ENCODE measurements around the gene EDN1.

The EDN1 gene

DNA sequence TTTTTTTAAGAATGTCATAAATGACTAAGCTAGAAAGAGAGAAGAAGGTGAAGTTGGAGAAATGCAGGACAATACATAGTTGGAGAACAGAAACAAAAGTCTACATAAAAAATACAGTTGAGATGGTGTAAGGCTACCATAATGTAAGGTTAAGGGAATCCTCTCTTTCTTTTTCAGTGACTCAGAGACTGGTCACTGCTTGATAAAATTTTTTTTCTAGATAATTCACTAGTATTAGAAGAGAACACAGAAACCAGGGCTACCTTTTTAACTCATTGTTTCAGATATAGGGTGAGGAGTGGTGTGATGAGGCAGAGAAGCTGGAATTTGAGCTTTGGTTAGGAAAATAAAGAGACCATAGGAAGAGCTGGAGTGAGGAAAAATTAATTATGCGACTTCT, 18.2 kb upstream of the EDN1 start:
- H3K27ac ChIP-seq (ENCODE audit: low read length), result no peak overlapping the region
- H3K4me1 ChIP-seq (ENCODE audit: insufficient read depth, low read length), result no peaks in the 10 kb centered on the region
- no peaks in the 10 kb centered on the region for H3K9me3 ChIP-seq (ENCODE audit: insufficient read depth, low read depth, low read length)
- no peak overlapping the region for H3K4me3 ChIP-seq (ENCODE audit: low read length)
- H3K36me3 ChIP-seq (ENCODE audit: insufficient read depth, low read depth, low read length), result no peaks in the 10 kb centered on the region
- no peak overlapping the region for H3K9ac ChIP-seq (ENCODE audit: low read depth, low read length)
- no peaks in the 10 kb centered on the region for H3K27me3 ChIP-seq (ENCODE audit: insufficient read depth, low read length)

DNA sequence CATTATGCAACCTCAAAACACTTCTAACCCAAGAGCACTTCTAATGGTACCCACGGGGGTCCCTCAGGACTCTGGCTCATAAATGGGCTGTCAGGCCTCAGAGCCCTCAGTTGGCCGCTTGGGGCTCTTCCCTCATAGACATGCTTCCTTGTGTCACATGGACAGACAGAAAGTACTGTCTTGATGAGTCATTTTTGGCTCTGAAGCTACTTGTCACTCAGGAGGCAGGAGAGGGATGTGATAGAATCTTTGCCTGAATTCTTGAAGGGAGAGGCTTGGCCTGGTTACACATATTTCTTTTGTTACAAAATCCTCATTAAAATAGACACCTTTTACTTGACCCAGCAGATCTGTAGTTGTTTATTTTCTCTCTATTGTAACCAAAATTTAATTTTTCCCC, 15.1 kb upstream of the EDN1 start:
- Histone ChIP-seq H3K27me3 (ENCODE audit: insufficient read depth, low read length) (no peaks in the 10 kb centered on the region), H3K4me3 (ENCODE audit: low read length) (no peak overlapping the region), H3K36me3 (ENCODE audit: insufficient read depth, low read depth, low read length) (no peaks in the 10 kb centered on the region), H3K27ac (ENCODE audit: low read length) (no peak overlapping the region), H3K4me1 (ENCODE audit: insufficient read depth, low read length) (no peaks in the 10 kb centered on the region), H3K9me3 (ENCODE audit: insufficient read depth, low read depth, low read length) (no peaks in the 10 kb centered on the region), H3K9ac (ENCODE audit: low read depth, low read length) (no peak overlapping the region)

DNA sequence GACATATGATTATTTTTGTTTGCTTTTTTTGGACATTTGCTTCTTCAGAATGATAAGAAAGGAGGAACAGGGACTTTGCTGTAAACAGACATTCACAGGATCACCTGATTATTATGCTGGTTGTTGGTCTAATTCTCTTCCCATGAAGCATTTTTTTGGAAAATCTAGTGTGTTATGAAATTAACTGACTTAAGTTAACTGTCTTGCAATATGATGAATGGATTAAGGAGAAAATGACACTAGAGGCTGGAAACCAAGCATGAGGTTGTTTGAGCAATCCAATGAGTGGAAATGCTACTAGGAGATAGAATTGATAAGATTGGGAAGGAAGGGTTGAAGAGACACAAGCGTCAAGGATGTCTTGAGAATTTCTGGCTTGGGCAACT, 13.2 kb upstream of the EDN1 start:
- H3K9ac ChIP-seq (ENCODE audit: low read depth, low read length), result no peak overlapping the region
- H3K27me3 ChIP-seq (ENCODE audit: insufficient read depth, low read length), result no peaks in the 10 kb centered on the region
- no peaks in the 10 kb centered on the region for H3K36me3 ChIP-seq (ENCODE audit: insufficient read depth, low read depth, low read length)
- H3K4me1 ChIP-seq (ENCODE audit: insufficient read depth, low read length), result no peaks in the 10 kb centered on the region
- no peak overlapping the region for H3K4me3 ChIP-seq (ENCODE audit: low read length)
- no peaks in the 10 kb centered on the region for H3K9me3 ChIP-seq (ENCODE audit: insufficient read depth, low read depth, low read length)
- H3K27ac ChIP-seq (ENCODE audit: low read length), result no peak overlapping the region

DNA sequence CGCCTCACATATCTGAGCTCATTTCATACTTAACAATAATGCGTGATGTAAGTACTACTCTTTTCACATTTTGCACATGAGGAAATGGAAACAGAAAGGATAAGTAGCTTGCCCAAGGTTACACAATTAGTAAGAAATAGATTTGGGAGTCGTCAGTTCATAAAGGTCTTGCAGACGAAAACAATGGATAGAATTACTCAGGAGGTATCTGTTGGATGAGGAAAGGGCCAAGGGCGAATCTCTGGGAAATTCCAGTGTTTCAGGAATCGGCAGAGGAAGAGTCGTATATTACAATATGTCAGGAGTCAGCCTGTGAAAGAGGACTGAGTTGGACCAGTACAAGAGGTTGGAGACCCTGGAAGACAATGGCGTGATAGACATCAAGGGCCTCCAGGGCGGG, 12.8 kb upstream of the EDN1 start:
- H3K27me3 ChIP-seq (ENCODE audit: insufficient read depth, low read length), result no peaks in the 10 kb centered on the region
- H3K4me1 ChIP-seq (ENCODE audit: insufficient read depth, low read length), result no peaks in the 10 kb centered on the region
- no peaks in the 10 kb centered on the region for H3K9me3 ChIP-seq (ENCODE audit: insufficient read depth, low read depth, low read length)
- no peak overlapping the region for H3K4me3 ChIP-seq (ENCODE audit: low read length)
- no peaks in the 10 kb centered on the region for H3K36me3 ChIP-seq (ENCODE audit: insufficient read depth, low read depth, low read length)
- no peak overlapping the region for H3K27ac ChIP-seq (ENCODE audit: low read length)
- H3K9ac ChIP-seq (ENCODE audit: low read depth, low read length), result no peak overlapping the region

DNA sequence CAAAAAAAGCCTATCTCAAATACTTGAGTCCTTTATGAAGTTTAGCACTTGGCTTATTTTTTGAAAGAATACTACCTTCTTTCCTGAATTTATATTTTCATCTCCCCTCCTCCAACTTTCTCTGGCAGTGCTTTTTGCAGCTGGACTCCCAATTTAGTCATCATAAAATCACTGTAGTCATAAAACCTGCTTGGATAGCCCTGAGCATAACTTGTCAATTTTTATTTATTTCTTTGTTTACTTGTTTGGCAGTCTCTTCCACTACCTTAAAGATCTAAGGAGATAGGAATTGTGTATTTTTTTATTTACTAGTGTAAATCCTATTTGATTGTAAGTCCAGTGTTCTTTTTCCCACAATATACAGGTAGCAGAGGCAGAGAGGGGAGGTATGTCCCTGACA, 11.2 kb upstream of the EDN1 start:
- H3K36me3 ChIP-seq (ENCODE audit: insufficient read depth, low read depth, low read length), result no peaks in the 10 kb centered on the region
- no peak overlapping the region for H3K27ac ChIP-seq (ENCODE audit: low read length)
- no peaks in the 10 kb centered on the region for H3K27me3 ChIP-seq (ENCODE audit: insufficient read depth, low read length)
- no peaks in the 10 kb centered on the region for H3K9me3 ChIP-seq (ENCODE audit: insufficient read depth, low read depth, low read length)
- H3K9ac ChIP-seq (ENCODE audit: low read depth, low read length), result no peak overlapping the region
- no peak overlapping the region for H3K4me3 ChIP-seq (ENCODE audit: low read length)
- H3K4me1 ChIP-seq (ENCODE audit: insufficient read depth, low read length), result no peaks in the 10 kb centered on the region

DNA sequence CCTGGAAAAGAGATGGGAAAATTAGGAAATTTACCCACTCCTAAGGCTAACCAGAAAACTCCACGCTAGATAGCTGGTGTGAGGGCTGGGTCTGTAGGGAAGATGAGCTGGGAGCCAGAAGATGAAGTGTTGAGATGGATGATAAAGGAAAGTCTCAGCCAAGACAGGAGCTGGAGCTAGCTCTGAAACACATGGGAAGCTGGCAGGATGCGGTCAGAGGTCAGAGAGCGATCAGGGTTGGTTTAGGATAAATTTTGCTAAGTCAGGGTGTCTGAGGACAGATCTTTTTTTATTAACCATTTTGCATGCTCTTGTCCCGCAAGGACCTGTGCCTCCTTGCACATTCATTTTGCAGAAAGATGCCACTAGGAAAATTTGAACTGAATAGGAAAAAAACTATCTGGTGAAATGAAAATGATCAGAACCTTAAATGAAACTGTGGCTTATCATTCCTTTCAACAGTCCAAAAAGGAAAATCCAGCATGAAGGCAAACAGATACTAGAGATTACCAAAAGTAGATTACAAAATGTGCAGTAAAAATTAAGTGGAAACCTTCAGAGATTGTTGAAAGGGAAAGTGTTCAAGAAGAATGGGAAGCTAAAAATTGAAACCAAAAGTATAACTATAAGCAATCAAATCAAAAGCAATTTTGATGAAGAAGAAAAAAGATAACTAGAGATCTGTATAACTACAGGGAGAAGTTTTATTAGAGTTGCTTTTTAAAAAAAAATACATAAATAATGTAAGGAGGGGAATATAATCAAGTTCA, 10.7 kb upstream of the EDN1 start:
- Histone ChIP-seq H3K9me3 (ENCODE audit: insufficient read depth, low read depth, low read length) (no peaks in the 10 kb centered on the region), H3K27ac (ENCODE audit: low read length) (no peak overlapping the region), H3K9ac (ENCODE audit: low read depth, low read length) (no peak overlapping the region), H3K36me3 (ENCODE audit: insufficient read depth, low read depth, low read length) (no peaks in the 10 kb centered on the region), H3K27me3 (ENCODE audit: insufficient read depth, low read length) (no peaks in the 10 kb centered on the region), H3K4me1 (ENCODE audit: insufficient read depth, low read length) (no peaks in the 10 kb centered on the region), H3K4me3 (ENCODE audit: low read length) (no peak overlapping the region)

DNA sequence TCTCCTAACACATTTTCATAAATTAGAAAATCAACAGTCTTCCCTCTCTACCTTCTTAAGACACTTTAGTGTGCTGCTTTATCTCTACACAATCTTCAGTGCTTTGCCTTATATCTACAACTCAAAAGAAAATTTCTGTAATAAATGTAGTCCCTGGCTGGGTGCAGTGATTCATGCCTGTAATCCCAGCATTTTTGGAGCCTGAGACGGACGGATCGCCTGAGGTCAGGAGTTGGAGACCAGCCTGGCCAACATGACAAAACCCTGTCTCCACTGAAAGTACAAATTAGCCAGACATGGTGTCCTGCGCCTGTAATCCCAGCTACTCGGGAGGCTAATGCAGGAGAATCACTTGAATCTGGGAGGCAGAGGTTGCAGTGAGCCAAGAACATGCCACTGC, 9.7 kb upstream of the EDN1 start:
- Histone ChIP-seq H3K27ac (ENCODE audit: low read length) (no peak overlapping the region), H3K4me3 (ENCODE audit: low read length) (no peak overlapping the region), H3K9me3 (ENCODE audit: insufficient read depth, low read depth, low read length) (no peaks in the 10 kb centered on the region), H3K36me3 (ENCODE audit: insufficient read depth, low read depth, low read length) (no peaks in the 10 kb centered on the region), H3K9ac (ENCODE audit: low read depth, low read length) (no peak overlapping the region), H3K4me1 (ENCODE audit: insufficient read depth, low read length) (no peaks in the 10 kb centered on the region), H3K27me3 (ENCODE audit: insufficient read depth, low read length) (no peaks in the 10 kb centered on the region)

DNA sequence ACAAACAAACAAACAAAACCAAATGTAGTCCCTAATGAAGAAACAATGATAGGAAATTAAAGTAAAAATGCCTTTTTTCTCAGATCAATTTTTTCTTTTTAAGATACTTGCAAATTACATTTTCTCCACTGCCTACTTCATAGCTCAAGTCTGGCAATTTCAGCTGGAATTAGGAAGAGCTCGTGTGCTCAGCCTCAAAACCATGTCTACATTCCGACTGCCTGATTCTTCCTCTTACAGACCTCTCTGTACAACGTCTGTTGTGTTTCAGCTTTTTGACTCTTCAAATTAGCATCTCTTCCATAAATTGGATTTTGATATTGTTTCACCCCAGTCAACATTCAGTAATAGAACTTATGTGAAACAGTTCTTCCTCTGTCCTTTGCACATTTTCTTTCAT, 9.3 kb upstream of the EDN1 start:
- no peaks in the 10 kb centered on the region for H3K9me3 ChIP-seq (ENCODE audit: insufficient read depth, low read depth, low read length)

DNA sequence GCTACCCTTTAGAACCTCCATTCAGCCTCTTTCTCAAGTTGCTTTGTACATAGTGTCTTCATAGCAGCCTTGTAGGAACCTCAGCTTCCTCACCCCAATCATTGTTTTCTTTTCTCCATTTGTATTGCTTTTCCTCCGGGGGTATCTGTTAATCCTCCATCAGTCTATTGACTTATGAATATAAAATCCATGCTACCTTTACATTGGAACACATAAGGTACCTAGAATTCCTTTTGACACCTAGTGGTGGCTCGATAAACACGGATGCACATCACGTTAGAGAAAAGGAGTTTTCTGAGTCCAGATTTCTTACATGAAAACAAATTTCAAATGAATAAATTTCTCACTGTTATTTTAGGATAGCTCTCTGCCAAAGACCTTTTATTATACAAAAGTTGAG, 6.3 kb upstream of the EDN1 start:
- H3K27ac ChIP-seq (ENCODE audit: low read length), result no peak overlapping the region
- H3K9ac ChIP-seq (ENCODE audit: low read depth, low read length), result no peak overlapping the region
- no peak overlapping the region for H3K4me3 ChIP-seq (ENCODE audit: low read length)
- no peaks in the 10 kb centered on the region for H3K36me3 ChIP-seq (ENCODE audit: insufficient read depth, low read depth, low read length)
- no peaks in the 10 kb centered on the region for H3K9me3 ChIP-seq (ENCODE audit: insufficient read depth, low read depth, low read length)
- peaks cover 3% of the 10 kb centered on the region; the same call in 1 of the 2 replicates for H3K27me3 ChIP-seq (ENCODE audit: insufficient read depth, low read length)
- 0 out of 2 replicates have a peak, but pooled peaks cover under 1% of the 10 kb centered on the region for H3K4me1 ChIP-seq (ENCODE audit: insufficient read depth, low read length)

More for the DNA sequence above, 9.3 kb upstream of the EDN1 start:
- Histone ChIP-seq H3K9ac (ENCODE audit: low read depth, low read length) (no peak overlapping the region), H3K27ac (ENCODE audit: low read length) (no peak overlapping the region), H3K27me3 (ENCODE audit: insufficient read depth, low read length) (no peaks in the 10 kb centered on the region), H3K36me3 (ENCODE audit: insufficient read depth, low read depth, low read length) (no peaks in the 10 kb centered on the region), H3K4me1 (ENCODE audit: insufficient read depth, low read length) (no peaks in the 10 kb centered on the region), H3K4me3 (ENCODE audit: low read length) (no peak overlapping the region)

DNA sequence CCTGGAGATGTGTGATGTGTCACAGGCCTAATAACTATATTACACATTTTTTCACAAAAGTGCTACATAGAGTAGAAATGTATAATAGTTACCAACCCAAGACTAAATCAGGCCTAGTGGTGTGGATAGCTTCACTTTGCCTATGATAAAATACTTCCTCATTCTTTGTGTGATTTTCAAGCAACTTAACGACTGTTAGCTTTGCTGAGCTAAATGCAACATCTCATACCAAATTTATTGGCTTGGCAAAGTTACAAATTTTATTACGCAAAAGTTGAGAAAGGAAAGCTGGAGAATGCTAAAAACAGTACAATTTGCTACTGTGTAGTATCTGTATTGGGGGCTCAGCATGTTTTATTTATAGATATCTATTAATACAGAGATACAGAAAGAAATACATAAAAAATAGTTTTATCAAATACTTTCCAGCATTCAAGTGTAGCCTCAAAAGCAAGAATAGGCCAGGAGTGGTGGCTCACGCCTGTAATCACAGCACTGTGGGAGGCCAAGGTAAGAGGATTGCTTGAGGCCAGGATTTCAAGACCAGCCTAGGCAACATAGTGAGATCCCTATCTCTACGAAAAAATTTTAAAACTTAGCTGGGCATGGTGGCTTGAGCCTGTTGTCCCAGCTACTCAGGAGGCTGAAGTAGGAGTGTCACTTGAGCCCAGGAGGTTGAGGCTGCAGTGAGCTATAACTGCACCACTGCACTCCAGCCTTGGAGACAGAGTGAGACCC, 3.6 kb upstream of the EDN1 start:
- no peak overlapping the region for H3K27ac ChIP-seq (ENCODE audit: low read length)
- H3K9me3 ChIP-seq (ENCODE audit: insufficient read depth, low read depth, low read length), result no peaks in the 10 kb centered on the region
- H3K9ac ChIP-seq (ENCODE audit: low read depth, low read length), result no peak overlapping the region
- no peaks in the 10 kb centered on the region for H3K36me3 ChIP-seq (ENCODE audit: insufficient read depth, low read depth, low read length)
- peaks cover 27% of the 10 kb centered on the region; the same call in 1 of the 2 replicates for H3K27me3 ChIP-seq (ENCODE audit: insufficient read depth, low read length)
- no peak overlapping the region for H3K4me3 ChIP-seq (ENCODE audit: low read length)
- peaks cover 4% of the 10 kb centered on the region; the same call in 1 of the 2 replicates for H3K4me1 ChIP-seq (ENCODE audit: insufficient read depth, low read length)

DNA sequence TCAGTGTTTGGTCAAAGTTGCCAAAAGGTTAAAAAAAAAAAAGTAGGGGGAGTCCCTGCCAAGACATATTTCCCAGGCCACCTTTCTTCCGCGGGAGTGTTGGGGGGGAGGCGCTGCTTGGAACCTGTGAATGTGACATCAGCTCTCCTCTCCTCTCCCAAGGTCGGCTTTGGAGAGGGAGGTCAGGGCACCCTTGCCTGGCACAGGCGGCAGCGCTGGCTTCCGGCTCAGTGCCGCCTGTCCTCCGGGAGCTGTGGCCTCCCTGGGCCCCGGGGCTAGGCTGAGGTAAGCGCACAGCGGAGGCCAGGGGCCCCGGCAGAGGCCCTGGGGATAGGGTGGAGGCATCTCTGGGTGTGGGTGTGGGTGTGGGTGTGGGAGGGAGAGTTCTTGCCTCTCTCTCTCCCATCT, 1.9 kb upstream of the EDN1 start:
- Histone ChIP-seq H3K9me3 (ENCODE audit: insufficient read depth, low read depth, low read length) (no peaks in the 10 kb centered on the region), H3K9ac (ENCODE audit: low read depth, low read length) (no peak overlapping the region), H3K4me1 (ENCODE audit: insufficient read depth, low read length) (peaks cover 6% of the 10 kb centered on the region; the same call in 1 of the 2 replicates), H3K27me3 (ENCODE audit: insufficient read depth, low read length) (peaks cover 39% of the 10 kb centered on the region; the same call in 1 of the 2 replicates), H3K36me3 (ENCODE audit: insufficient read depth, low read depth, low read length) (no peaks in the 10 kb centered on the region), H3K4me3 (ENCODE audit: low read length) (no peak overlapping the region), H3K27ac (ENCODE audit: low read length) (no peak overlapping the region)

DNA sequence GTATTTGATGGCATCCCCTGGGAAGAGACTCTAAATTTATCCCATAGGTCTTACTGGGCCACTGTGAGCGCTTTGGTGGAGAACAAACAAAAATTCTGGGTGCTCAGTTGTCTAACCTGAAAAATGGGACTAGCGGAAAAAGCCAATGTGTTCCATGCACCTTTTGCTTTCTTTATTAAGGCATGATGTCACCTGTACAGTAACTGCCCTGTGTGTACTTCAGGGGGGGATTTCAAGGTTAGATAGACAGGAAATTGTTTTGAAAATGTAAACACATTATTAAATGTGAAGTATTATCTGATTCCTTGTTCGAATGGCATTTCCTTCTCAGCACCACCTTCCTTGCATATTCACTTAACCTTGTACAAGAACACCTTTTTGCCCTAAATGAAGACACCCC, 1.2 kb upstream of the EDN1 start:
- Histone ChIP-seq H3K36me3 (ENCODE audit: insufficient read depth, low read depth, low read length) (no peaks in the 10 kb centered on the region), H3K27ac (ENCODE audit: low read length) (no peak overlapping the region), H3K4me3 (ENCODE audit: low read length) (no peak overlapping the region), H3K9me3 (ENCODE audit: insufficient read depth, low read depth, low read length) (no peaks in the 10 kb centered on the region), H3K27me3 (ENCODE audit: insufficient read depth, low read length) (peaks cover 39% of the 10 kb centered on the region; the same call in 1 of the 2 replicates), H3K9ac (ENCODE audit: low read depth, low read length) (no peak overlapping the region), H3K4me1 (ENCODE audit: insufficient read depth, low read length) (peaks cover 6% of the 10 kb centered on the region; the same call in 1 of the 2 replicates)

All from iPS-20b (cell line).